GM18867 (cell line): Measurements from ENCODE around the gene KCTD20.

Experiments used
- ATAC-seq: cut with Tn5 transposase; IDR thresholded peaks from one replicate; pipeline ENCODE4 v1.9.1; 2021; ENCODE audit warnings: mild to moderate bottlenecking, moderate library complexity; ENCODE audit not compliant: unreplicated experiment

KCTD20 gene

DNA sequence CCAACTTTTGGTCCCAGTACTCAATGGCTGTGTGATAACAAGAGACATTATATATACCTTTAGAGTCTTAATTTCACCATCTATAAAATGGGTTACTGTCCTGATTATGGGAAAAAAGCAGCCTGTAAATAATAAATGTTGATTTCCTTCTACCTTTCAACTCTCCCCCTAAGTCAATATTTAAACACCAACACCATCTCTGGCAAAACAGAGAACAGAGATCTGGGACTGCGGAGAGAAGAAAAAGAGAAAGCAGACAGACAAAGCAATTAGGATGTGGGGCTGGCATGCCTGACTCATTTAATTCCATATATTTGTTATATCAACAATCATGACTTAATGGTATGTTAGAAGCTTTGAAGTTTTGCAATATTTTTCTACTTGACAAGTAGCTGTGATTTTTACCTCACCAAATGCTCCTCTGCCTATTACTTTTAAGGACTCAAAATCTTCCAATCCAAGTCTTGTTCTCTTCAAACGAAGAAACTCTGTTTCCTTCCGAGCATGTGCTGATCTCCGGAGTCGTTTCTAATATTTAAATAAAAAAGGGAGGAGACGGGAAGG, 81.2 kb downstream of the KCTD20 start:
- no peak for ATAC-seq

GRCh38 chr6:36524871-36525270, 82.1 kb downstream of the KCTD20 start:
- ATAC-seq, result no peak

DNA sequence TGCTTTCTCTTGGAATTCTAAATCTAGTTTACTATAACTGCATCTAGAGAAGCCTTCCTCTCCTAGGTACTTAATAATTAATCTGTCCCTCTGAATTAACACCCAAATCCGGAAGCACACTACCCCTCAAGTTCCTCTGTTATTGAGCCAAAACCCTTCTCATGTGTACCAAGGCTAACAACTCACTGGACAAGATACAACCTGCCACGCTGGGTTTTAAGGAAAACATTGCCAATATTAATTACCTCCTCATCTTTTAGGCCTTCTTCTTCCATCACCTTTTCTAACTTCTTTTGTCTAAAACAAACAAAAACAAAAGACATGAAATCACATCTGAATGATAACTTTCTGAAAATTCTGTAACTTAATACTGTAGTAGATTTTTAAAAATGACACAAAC, 82.5 kb downstream of the KCTD20 start:
- no peak for ATAC-seq

DNA sequence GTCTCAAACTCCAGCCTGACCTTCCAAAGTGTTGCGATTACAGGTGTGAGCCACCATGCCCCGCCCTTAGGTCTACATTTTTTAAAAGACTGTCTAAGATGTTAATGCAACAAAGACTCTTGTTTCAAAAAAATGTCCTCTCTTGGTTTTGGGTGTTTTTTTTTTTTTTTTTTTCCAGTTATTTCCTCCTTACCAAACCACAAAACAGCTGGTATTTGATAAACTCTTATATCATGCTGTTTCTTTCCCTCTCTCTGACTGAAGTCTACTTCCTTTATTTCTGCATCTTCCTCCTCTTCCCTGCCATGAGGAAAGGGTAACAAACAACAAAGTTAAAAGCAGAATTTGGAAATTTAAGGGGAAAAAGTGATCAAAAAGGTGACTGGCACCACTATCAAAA, 83.3 kb downstream of the KCTD20 start:
- no peak for ATAC-seq

DNA sequence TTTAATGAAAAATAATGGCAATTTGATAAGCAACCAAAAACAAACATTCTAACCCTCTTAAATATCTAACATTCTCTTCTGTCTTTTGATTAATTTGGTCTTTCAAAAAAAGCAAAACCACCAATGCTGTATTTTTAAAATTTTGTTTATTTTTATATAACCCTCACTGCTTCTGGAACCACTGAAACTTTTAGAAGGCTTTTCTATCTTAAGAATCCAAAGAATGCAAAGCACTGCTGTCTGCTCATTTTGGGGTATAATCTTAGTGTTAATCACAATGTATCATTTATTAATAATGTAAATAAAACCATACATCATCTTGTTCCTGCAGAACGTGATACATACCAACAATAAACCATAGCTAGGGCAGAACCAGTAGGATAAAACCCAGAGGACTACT, 90.5 kb downstream of the KCTD20 start:
- ATAC-seq, result no peak

GRCh38 chr6:36536873-36537547, 94.2 kb downstream of the KCTD20 start:
- ATAC-seq, result no peak

GRCh38 chr6:36539814-36540568, 97.2 kb downstream of the KCTD20 start:
- ATAC-seq, result no peak
